CD4-positive, alpha-beta memory T cell (primary cell): ENCODE results near the gene AGBL4. TPM values are rescaled to one million over a fixed set of nuclear protein-coding genes. Genes with fewer than 3 reads are reported as not detected.

Experiments
- CTCF ChIA-PET: fragments of 350-600 bp; sonication (Branson Sonifier 250); formaldehyde crosslinking; loops from one replicate; lab custom pipeline; 2021; ENCODE audit warnings: inconsistent platforms; ENCODE audit not compliant: partially characterized antibody; lab: Charles Lee
- POLR2A ChIA-PET: fragments of 350-600 bp; sonication (Branson Sonifier 250); formaldehyde crosslinking; loops from one replicate; lab custom pipeline; 2021; ENCODE audit not compliant: partially characterized antibody; lab: Charles Lee
- DNase-seq, 5 donors: peaks; one replicate each; pipeline versions ENCODE4 v3.0.0 to v3.0.0-alpha.2; 2020 to 2022; ENCODE audit warnings: mixed read lengths in 1 of 5
- H3K27ac ChIP-seq: one replicate; pipeline ENCODE4 v1.7.0; 2013; ENCODE audit warnings: low read depth, low read length
- H3K27me3 ChIP-seq: 2 replicates; pipeline ENCODE4 v1.7.0; 2013; ENCODE audit warnings: mild to moderate bottlenecking, low read length, moderate library complexity; ENCODE audit not compliant: insufficient read depth
- H3K36me3 ChIP-seq: 2 replicates; pipeline ENCODE4 v1.7.0; 2013; ENCODE audit warnings: mild to moderate bottlenecking, low read length, moderate library complexity; ENCODE audit not compliant: insufficient read depth
- H3K4me1 ChIP-seq: 2 replicates; pipeline ENCODE4 v1.7.0; 2013; ENCODE audit warnings: mild to moderate bottlenecking, low read length, moderate library complexity; ENCODE audit not compliant: insufficient read depth
- H3K4me3 ChIP-seq, 2 donors: one replicate each; pipeline ENCODE4 v1.7.0; 2013; ENCODE audit warnings: low read length in 2 of 2, mild to moderate bottlenecking in 1 of 2
- H3K9me3 ChIP-seq, 2 donors: one replicate each; pipeline ENCODE4 v1.7.0; 2013; ENCODE audit warnings: low read length in 2 of 2, control low read depth in 1 of 2; ENCODE audit not compliant: control insufficient read depth in 1 of 2
- H3K27ac Mint-ChIP-seq, 7 donors: one replicate each; pipeline ENCODE4 v1.8.0; 2020 to 2021; ENCODE audit warnings: mixed read lengths in 7 of 7, mild to moderate bottlenecking in 6 of 7, inconsistent platforms in 3 of 7, moderate library complexity in 3 of 7
- H3K27me3 Mint-ChIP-seq, 2 donors: one replicate each; pipeline ENCODE4 v1.8.0; 2020 to 2021; ENCODE audit warnings: mixed read lengths in 2 of 2
- H3K36me3 Mint-ChIP-seq, 2 donors: one replicate each; pipeline ENCODE4 v1.8.0; 2020 to 2021; ENCODE audit warnings: mixed read lengths in 2 of 2, inconsistent platforms in 1 of 2, mild to moderate bottlenecking in 1 of 2
- H3K4me1 Mint-ChIP-seq, 4 donors: one replicate each; pipeline ENCODE4 v1.8.0; 2020 to 2021; ENCODE audit warnings: mixed read lengths in 4 of 4, mild to moderate bottlenecking in 1 of 4
- H3K4me3 Mint-ChIP-seq, 8 donors: one replicate each; pipeline ENCODE4 v1.8.0; 2020 to 2021; ENCODE audit warnings: mixed read lengths in 8 of 8, mild to moderate bottlenecking in 7 of 8, moderate library complexity in 6 of 8, inconsistent platforms in 3 of 8
- H3K9me3 Mint-ChIP-seq, 8 donors: one replicate each; pipeline ENCODE4 v1.8.0; 2020 to 2021; ENCODE audit warnings: mixed read lengths in 8 of 8, mild to moderate bottlenecking in 5 of 8, inconsistent platforms in 3 of 8, moderate library complexity in 1 of 8
- intact Hi-C: fragments of 100-400 bp; cut with micrococcal nuclease; formaldehyde crosslinking; loops from one replicate; pipeline ENCODE4 v1.15.1; 2023
- polyA plus RNA-seq, 2 donors: library from polyadenylated mRNA; unstranded; fragments of 300-500 nt; fragmentation: Illumina TruSeq; gene quantifications; one replicate each; pipeline ENCODE4 v1.2.3, GENCODE V29; 2021
- total RNA-seq, 2 experiments: library from RNA; stranded (reverse); gene quantifications; one replicate each; pipeline ENCODE4 v1.2.3, GENCODE V29; 2021

The AGBL4 gene
- total and polyA plus RNA-seq, 4 experiments from 2014 or later: not detected

GRCh38 chr1:48761411-48761810 lies 1262.3 kb downstream of the AGBL4 start:
- Histone ChIP-seq H3K4me1 (no peaks in the 10 kb centered on the region), H3K9me3 (no peaks in the 10 kb centered on the region), H3K27ac (no peak overlapping the region), H3K4me3 (no peak overlapping the region), H3K36me3 (no peaks in the 10 kb centered on the region), H3K27me3 (no peaks in the 10 kb centered on the region)
- Mint-ChIP-seq H3K27me3 (peaks cover 0 to 2% of the 10 kb centered on the region in 2 donors), H3K36me3 (peaks cover 0 to 4% of the 10 kb centered on the region in 2 donors), H3K27ac (no peak overlapping the region), H3K4me3 (no peak overlapping the region), H3K9me3 (peaks cover 0 to 10% (median 2%) of the 10 kb centered on the region in 8 donors), H3K4me1 (no peaks in the 10 kb centered on the region)
- ChIA-PET CTCF (no interaction called here), POLR2A (no interaction called here)
- intact Hi-C loops: no loop called here
- no peak for DNase-seq

- Mint-ChIP-seq H3K4me1 (no peaks in the 10 kb centered on the region), H3K9me3 (peaks cover 0 to 10% (median 2%) of the 10 kb centered on the region in 8 donors), H3K27me3 (peaks cover 0 to 3% of the 10 kb centered on the region in 2 donors), H3K27ac (no peak overlapping the region), H3K36me3 (peaks cover 0 to 4% of the 10 kb centered on the region in 2 donors), H3K4me3 (no peak overlapping the region)
- no peaks in the 10 kb centered on the region for H3K27me3 ChIP-seq
- no peak overlapping the region for H3K27ac ChIP-seq
- CTCF ChIA-PET: no interaction called here
- DNase-seq: no peak
- H3K9me3 ChIP-seq: no peaks in the 10 kb centered on the region
- POLR2A ChIA-PET: no interaction called here
- H3K4me1 ChIP-seq: no peaks in the 10 kb centered on the region
- no peaks in the 10 kb centered on the region for H3K36me3 ChIP-seq
- intact Hi-C loops: no loop called here
- no peak overlapping the region for H3K4me3 ChIP-seq
These were observed 1262.9 kb downstream of the AGBL4 start for GRCh38 chr1:48760857-48761256.

- H3K27ac Mint-ChIP-seq: no peak overlapping the region
- peaks cover 0 to 6% (median 2%) of the 10 kb centered on the region in 8 donors for H3K9me3 Mint-ChIP-seq
- H3K36me3 Mint-ChIP-seq: peaks cover 0 to 4% of the 10 kb centered on the region in 2 donors
- Histone ChIP-seq H3K4me1 (no peaks in the 10 kb centered on the region), H3K4me3 (no peak overlapping the region), H3K9me3 (no peaks in the 10 kb centered on the region), H3K27ac (no peak overlapping the region), H3K27me3 (no peaks in the 10 kb centered on the region), H3K36me3 (no peaks in the 10 kb centered on the region)
- H3K4me1 Mint-ChIP-seq: no peaks in the 10 kb centered on the region
- CTCF ChIA-PET: no interaction called here
- no peak overlapping the region for H3K4me3 Mint-ChIP-seq
- H3K27me3 Mint-ChIP-seq: peaks cover 0 to 1% of the 10 kb centered on the region in 2 donors
- no peak for DNase-seq
- intact Hi-C loops: no loop called here
- POLR2A ChIA-PET: no interaction called here
These were observed 1264.8 kb downstream of the AGBL4 start for GRCh38 chr1:48758976-48759375.

GRCh38 chr1:48757363-48757762 lies 1266.4 kb downstream of the AGBL4 start:
- H3K36me3 ChIP-seq: no peaks in the 10 kb centered on the region
- H3K27me3 Mint-ChIP-seq: peaks cover 0 to 1% of the 10 kb centered on the region in 2 donors
- DNase-seq: no peak
- H3K27me3 ChIP-seq: no peaks in the 10 kb centered on the region
- intact Hi-C loops: no loop called here
- CTCF ChIA-PET: no interaction called here
- POLR2A ChIA-PET: no interaction called here
- H3K36me3 Mint-ChIP-seq: peaks cover 0 to 4% of the 10 kb centered on the region in 2 donors
- H3K27ac Mint-ChIP-seq: no peak overlapping the region
- no peaks in the 10 kb centered on the region for H3K4me1 Mint-ChIP-seq
- H3K4me1 ChIP-seq: no peaks in the 10 kb centered on the region
- H3K4me3 Mint-ChIP-seq: no peak overlapping the region
- peaks cover 0 to 4% (median 1%) of the 10 kb centered on the region in 8 donors for H3K9me3 Mint-ChIP-seq
- H3K27ac ChIP-seq: no peak overlapping the region
- no peak overlapping the region for H3K4me3 ChIP-seq
- H3K9me3 ChIP-seq: no peaks in the 10 kb centered on the region

GRCh38 chr1:48756683-48757316 lies 1267.0 kb downstream of the AGBL4 start:
- Histone ChIP-seq H3K9me3 (no peaks in the 10 kb centered on the region), H3K36me3 (no peaks in the 10 kb centered on the region), H3K4me1 (no peaks in the 10 kb centered on the region), H3K27ac (no peak overlapping the region), H3K4me3 (no peak overlapping the region), H3K27me3 (no peaks in the 10 kb centered on the region)
- ChIA-PET POLR2A (no interaction called here), CTCF (no interaction called here)
- DNase-seq: no peak
- H3K4me1 Mint-ChIP-seq: no peaks in the 10 kb centered on the region
- H3K36me3 Mint-ChIP-seq: peaks cover 0 to 4% of the 10 kb centered on the region in 2 donors
- peaks cover 0 to 1% of the 10 kb centered on the region in 2 donors for H3K27me3 Mint-ChIP-seq
- H3K4me3 Mint-ChIP-seq: no peak overlapping the region
- H3K9me3 Mint-ChIP-seq: peaks cover 0 to 4% (median under 1%) of the 10 kb centered on the region in 8 donors
- intact Hi-C loops: no loop called here
- H3K27ac Mint-ChIP-seq: no peak overlapping the region

- no peak overlapping the region for H3K27ac ChIP-seq
- intact Hi-C loops: no loop called here
- no peak for DNase-seq
- POLR2A ChIA-PET: no interaction called here
- H3K4me1 Mint-ChIP-seq: no peaks in the 10 kb centered on the region
- H3K4me1 ChIP-seq: no peaks in the 10 kb centered on the region
- H3K9me3 ChIP-seq: no peaks in the 10 kb centered on the region
- H3K36me3 ChIP-seq: no peaks in the 10 kb centered on the region
- peaks cover 0 to 2% (median 0%) of the 10 kb centered on the region in 8 donors for H3K9me3 Mint-ChIP-seq
- H3K27ac Mint-ChIP-seq: no peak overlapping the region
- no peak overlapping the region for H3K4me3 ChIP-seq
- CTCF ChIA-PET: no interaction called here
- H3K4me3 Mint-ChIP-seq: no peak overlapping the region
- peaks cover 0 to 1% of the 10 kb centered on the region in 2 donors for H3K27me3 Mint-ChIP-seq
- peaks cover 0 to 3% of the 10 kb centered on the region in 2 donors for H3K36me3 Mint-ChIP-seq
- H3K27me3 ChIP-seq: no peaks in the 10 kb centered on the region
These were observed 1270.5 kb downstream of the AGBL4 start for GRCh38 chr1:48753293-48753692.

GRCh38 chr1:48750109-48750508 lies 1273.6 kb downstream of the AGBL4 start:
- no peak for DNase-seq
- Mint-ChIP-seq H3K27ac (no peak overlapping the region), H3K4me3 (no peak overlapping the region), H3K27me3 (no peaks in the 10 kb centered on the region), H3K36me3 (no peaks in the 10 kb centered on the region), H3K4me1 (no peaks in the 10 kb centered on the region), H3K9me3 (peaks cover 0 to 3% (median 0%) of the 10 kb centered on the region in 8 donors)
- intact Hi-C loops: no loop called here
- ChIA-PET POLR2A (no interaction called here), CTCF (no interaction called here)
- no peaks in the 10 kb centered on the region for H3K27me3 ChIP-seq
- H3K36me3 ChIP-seq: no peaks in the 10 kb centered on the region
- H3K4me3 ChIP-seq: no peak overlapping the region
- no peaks in the 10 kb centered on the region for H3K4me1 ChIP-seq
- H3K27ac ChIP-seq: no peak overlapping the region
- no peaks in the 10 kb centered on the region for H3K9me3 ChIP-seq
